Mesodermal cell (in vitro differentiated cells): ENCODE data around the gene OR5H2.

Source experiments
- H3K27ac ChIP-seq: 2 replicates; pipeline ENCODE4 v1.7.0; 2013; ENCODE audit warnings: mild to moderate bottlenecking, low read depth, low read length, moderate library complexity; ENCODE audit not compliant: severe bottlenecking
- H3K36me3 ChIP-seq: 2 replicates; pipeline ENCODE4 v1.7.1; 2013; ENCODE audit warnings: mild to moderate bottlenecking, low read length, moderate library complexity; ENCODE audit not compliant: control insufficient read depth, insufficient read depth
- H3K4me1 ChIP-seq: one replicate; pipeline ENCODE4 v1.7.1; 2013; ENCODE audit warnings: mild to moderate bottlenecking, low read length; ENCODE audit not compliant: insufficient read depth, control insufficient read depth, poor library complexity, severe bottlenecking
- H3K4me3 ChIP-seq: 2 replicates; pipeline ENCODE4 v1.7.0; 2013; ENCODE audit warnings: low read length, control low read depth, mild to moderate bottlenecking; ENCODE audit not compliant: insufficient read depth, poor library complexity, severe bottlenecking; ENCODE audit errors: extremely low read depth
- H3K9me3 ChIP-seq: 2 replicates; pipeline ENCODE4 v1.7.1; 2013; ENCODE audit warnings: mild to moderate bottlenecking, low read length, moderate library complexity; ENCODE audit not compliant: control insufficient read depth
- WGBS, 2 experiments: methylation state at CpG; one replicate each; pipeline ENCODE4 v1.1.5; 2013; ENCODE audit warnings: missing lambda C conversion rate in 2 of 2; ENCODE audit not compliant: insufficient coverage in 2 of 2; 5-methylcytosine and 5-hydroxymethylcytosine counted together

Gene OR5H2

DNA sequence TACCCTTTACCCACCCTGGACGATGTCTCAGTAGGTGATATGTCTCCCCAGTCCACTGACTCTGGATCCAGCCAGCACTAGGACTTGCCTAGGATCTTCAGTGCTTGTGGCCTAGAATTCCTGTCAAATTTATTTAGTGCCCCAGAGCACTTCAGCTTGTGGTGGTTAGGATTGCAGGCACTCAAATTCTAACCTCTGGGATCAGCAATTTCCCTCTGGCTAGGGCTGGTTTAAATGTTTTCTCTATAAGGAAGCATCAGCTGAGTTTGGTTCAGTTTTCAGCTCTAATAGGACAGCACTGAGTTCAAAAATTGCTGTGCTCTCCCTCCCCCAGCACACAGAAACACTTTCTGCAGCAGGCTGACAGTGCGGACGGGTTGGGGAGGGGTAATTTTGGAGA lies 10.2 kb upstream of the OR5H2 start:
- whole genome bisulfite sequencing, 2 experiments, result 80% methylated on average over 1 of the region's 3 CpGs; no CpG with 5 or more reads in 1 of the 2 experiments

DNA sequence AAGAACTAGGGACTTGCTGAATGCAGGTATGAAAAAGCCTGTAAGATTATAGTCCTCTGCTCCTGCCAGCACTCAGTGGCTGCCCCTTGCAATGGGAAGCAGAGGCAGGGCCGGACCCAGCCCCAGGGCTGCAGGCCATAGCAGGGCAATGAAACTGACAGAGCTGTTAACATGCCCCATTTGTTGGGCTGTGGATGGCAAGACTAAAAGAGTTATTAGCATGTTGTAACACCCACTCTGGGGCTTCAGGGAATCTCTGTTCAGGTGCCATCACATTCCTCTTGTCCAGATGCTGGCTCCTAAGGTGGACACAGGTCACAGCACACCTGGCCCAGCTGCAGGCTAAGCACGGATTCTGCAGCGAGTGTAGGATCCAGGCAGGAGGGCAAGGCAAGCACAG lies 7.4 kb upstream of the OR5H2 start:
- no peaks in the 10 kb centered on the region for H3K36me3 ChIP-seq
- H3K4me1 ChIP-seq, result no peaks in the 10 kb centered on the region
- WGBS, 2 experiments, result 82 to 85% methylated on average over 2 to 3 of the region's 3 CpGs
- H3K4me3 ChIP-seq, result no peak overlapping the region
- H3K27ac ChIP-seq, result no peak overlapping the region
- H3K9me3 ChIP-seq, result peaks cover 9% of the 10 kb centered on the region

More for the DNA sequence above, 10.2 kb upstream of the OR5H2 start:
- Histone ChIP-seq H3K36me3 (no peaks in the 10 kb centered on the region), H3K9me3 (peaks cover 9% of the 10 kb centered on the region), H3K4me3 (no peak overlapping the region), H3K4me1 (no peaks in the 10 kb centered on the region), H3K27ac (no peak overlapping the region)

DNA sequence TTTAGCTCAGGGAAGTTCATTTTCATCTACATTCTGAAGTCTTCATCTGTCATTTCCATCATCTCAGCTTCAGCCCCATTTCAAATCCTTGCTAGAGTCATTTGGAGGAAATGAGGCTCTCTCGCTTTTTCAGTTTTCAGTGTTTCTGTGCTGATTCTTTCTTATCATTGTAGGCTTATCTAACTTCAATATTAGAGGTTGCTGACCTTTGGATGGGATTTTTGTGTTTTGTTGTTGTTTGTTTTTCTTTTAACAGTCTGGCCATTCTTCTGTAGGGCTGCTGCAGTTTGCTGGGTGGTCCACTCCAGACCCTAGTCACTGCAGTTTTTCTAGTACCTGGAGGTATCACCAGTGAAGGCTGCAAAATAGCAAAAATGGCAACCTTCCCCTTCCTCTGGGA lies 8.6 kb downstream of the OR5H2 start:
- Histone ChIP-seq H3K9me3 (no peaks in the 10 kb centered on the region), H3K36me3 (no peaks in the 10 kb centered on the region), H3K4me3 (no peak overlapping the region), H3K4me1 (no peaks in the 10 kb centered on the region), H3K27ac (no peak overlapping the region)
- no CpG with 5 or more reads among the region's 1 CpG for WGBS, 2 experiments

DNA sequence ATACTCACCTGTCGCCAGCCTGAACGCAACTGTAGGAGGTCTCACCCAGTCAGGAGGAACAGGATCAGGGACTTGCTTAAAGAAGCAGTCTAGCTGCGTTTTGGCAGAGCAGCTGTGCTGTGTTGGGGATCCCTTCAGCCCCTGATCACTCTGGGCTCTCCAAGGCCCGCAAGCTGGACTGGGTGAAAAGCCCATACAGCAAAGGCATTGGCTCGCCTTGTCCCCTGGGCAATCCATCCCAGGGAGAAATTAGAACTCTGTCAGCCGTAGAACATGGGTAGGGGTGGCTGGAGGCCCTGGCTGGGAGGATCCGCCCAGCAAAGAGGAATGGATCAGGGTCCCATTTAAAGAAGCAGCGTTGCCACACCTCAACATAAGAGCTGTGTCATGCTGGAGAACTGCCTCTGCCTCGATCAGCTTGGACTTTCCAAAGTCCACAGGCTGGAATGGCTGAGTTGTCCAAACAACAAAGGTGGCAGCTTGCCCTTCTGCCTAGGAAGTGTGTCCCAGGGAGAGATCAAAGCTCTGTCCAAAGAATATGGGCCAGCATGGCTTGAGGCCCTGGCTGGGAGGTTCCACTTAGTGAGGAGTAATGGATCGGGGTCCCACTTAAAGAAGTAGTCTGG lies 9.1 kb downstream of the OR5H2 start:
- Histone ChIP-seq H3K36me3 (no peaks in the 10 kb centered on the region), H3K27ac (no peak overlapping the region), H3K4me1 (no peaks in the 10 kb centered on the region), H3K4me3 (no peak overlapping the region), H3K9me3 (no peaks in the 10 kb centered on the region)
- WGBS, 2 experiments, result 91 to 92% methylated on average over 9 to 10 of the region's 10 CpGs

DNA sequence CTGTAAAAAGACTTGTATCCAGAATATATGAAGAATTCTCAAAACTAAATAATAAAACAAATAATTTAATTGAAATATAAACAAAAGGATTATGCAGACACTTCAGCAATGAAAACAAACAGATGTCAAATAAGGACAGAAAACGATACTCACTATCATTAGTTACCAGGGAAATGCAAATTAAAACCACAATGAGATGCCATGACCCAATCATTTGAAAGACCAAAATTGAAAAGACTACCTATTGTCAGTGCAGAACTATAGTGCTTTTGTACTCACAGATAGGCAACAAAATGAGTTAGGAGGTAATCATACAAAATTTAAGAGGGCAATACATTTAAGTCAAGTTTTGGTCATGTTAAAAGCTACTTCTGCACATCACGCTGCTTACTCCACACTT lies 39.8 kb downstream of the OR5H2 start:
- H3K9me3 ChIP-seq, result no peaks in the 10 kb centered on the region
- H3K36me3 ChIP-seq, result no peaks in the 10 kb centered on the region
- H3K4me1 ChIP-seq, result peaks cover 8% of the 10 kb centered on the region
- H3K4me3 ChIP-seq, result no peak overlapping the region
- H3K27ac ChIP-seq, result no peak overlapping the region
- 90% methylated on average over 1 of the region's 2 CpGs; no CpG with 5 or more reads in 1 of the 2 experiments for WGBS, 2 experiments

DNA sequence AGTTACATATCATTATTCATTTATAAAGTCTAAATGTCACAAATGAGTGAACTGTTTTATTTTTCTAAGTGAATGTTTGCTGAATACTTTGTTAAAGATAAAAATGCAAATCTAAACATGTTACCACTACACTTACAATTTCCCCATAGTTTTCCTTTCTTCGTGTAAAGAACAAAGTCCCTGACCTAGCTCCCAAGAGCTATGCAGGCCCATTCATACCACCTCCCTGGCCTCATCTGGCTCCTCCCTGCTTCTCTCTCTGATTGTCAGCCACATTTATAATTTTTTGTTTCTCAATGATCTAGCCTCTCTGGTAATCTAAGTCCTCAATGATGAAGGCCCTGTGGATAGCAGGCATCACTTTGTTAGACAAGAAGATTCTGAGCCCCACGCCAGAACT lies 40.4 kb downstream of the OR5H2 start:
- WGBS, 2 experiments, result 79 to 84% methylated on average over 2 of the region's 2 CpGs
- no peaks in the 10 kb centered on the region for H3K9me3 ChIP-seq
- no peaks in the 10 kb centered on the region for H3K36me3 ChIP-seq

DNA sequence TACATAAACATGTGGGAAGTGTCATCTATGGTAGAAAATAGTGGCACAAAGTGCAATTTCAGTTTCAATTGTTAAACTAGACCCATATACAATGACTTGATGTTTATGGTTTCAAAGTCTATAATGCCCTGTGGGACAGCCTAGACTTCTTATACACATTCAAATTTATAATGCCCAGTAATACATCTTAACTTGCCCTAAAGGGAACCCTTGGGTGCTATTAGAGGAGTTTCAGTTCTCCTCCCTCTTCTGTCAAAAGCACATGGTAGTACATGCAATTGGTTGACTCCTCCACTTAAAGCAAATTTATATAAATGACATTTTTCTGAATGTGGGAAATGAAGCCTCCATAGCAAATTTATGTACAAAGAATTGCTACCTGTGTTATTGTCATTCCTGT lies 41.1 kb downstream of the OR5H2 start:
- Histone ChIP-seq H3K4me1 (peaks cover 8% of the 10 kb centered on the region), H3K4me3 (no peak overlapping the region), H3K27ac (no peak overlapping the region), H3K9me3 (no peaks in the 10 kb centered on the region), H3K36me3 (no peaks in the 10 kb centered on the region)

More for the DNA sequence above, 40.4 kb downstream of the OR5H2 start:
- peaks cover 8% of the 10 kb centered on the region for H3K4me1 ChIP-seq
- no peak overlapping the region for H3K27ac ChIP-seq
- no peak overlapping the region for H3K4me3 ChIP-seq

DNA sequence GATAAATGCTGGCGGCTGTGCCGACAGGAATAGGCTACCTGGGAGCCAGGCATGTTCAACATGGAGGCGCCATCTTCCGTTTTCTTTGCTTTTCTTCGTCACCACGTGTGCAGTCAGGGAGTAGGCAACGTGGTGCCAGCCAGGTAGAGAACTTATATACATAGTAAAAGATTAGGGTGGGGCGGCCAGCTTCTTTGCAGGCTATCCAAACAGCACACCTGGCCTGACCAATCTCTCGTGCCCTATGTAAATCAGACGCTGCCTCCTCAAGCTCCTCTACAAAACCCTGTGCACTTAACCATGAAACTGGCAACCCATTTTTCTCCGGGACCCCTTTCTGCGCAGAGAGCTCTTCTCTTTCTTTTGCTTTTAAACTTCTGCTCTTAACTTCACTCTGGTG lies 42.8 kb downstream of the OR5H2 start:
- 86 to 94% methylated on average over 8 to 11 of the region's 12 CpGs for WGBS, 2 experiments
- H3K4me3 ChIP-seq, result no peak overlapping the region
- no peak overlapping the region for H3K27ac ChIP-seq

DNA sequence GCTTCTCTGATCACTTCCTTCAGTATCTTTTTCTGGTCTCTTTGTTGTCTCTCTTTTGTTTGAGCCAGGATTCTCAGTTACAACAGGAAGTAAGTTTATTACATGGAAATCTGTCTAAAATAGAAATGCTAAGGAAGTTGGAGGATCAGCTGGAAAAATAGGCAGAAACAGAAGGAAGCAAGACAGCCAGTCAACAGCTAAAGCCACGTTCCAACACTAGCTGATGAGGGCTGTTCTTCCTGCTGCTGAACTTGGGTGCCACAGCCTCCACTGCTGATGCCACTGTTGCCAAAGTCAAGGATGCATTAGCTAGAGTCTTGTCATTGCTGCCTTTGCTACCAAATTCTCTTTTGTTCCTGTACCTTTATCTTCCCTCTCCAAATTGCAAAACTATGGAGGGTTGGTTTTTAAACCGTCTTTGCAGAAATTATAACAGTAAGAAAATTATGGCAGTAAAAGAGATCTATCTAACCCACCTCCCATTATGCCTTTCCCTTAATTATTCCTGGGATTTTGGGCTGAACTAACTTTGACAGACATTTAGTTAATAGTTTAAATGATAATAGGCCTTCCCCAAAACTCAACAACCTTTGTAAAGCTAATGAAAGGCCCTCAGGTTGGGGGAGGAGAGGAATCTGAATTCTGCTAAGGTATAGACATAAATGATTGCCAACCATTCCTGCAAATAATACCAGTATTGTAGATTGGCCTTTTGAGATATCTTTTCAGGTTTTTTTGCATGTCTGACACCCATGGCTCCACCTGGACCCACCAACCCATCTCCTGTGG lies 44.0 kb downstream of the OR5H2 start:
- Histone ChIP-seq H3K27ac (peak overlapping the region; percentile 23), H3K4me3 (no peak overlapping the region), H3K36me3 (no peaks in the 10 kb centered on the region), H3K9me3 (no peaks in the 10 kb centered on the region), H3K4me1 (peaks cover 8% of the 10 kb centered on the region)
- WGBS, 2 experiments, result 44 to 50% methylated on average over 1 of the region's 2 CpGs

More for the DNA sequence above, 42.8 kb downstream of the OR5H2 start:
- Histone ChIP-seq H3K36me3 (no peaks in the 10 kb centered on the region), H3K9me3 (no peaks in the 10 kb centered on the region), H3K4me1 (peaks cover 8% of the 10 kb centered on the region)

DNA sequence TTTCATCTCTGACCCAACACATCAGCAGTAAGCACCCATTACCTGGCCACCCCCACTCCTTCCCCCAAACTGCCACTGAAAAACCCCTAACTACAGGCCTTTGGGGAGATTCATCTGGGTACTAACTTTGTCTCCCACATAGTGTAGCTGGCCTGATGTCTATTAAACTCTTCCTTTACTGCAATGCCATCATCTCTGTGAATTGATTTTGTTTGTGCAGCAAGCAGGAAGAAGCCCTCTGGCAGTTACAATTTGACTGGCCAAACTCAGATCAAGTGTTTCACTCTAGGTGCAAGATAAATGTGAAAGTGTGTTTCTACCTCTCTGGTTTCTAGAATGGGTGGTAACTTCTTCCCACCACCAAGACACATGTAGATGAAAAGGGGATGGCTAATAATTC lies 44.6 kb downstream of the OR5H2 start:
- no peaks in the 10 kb centered on the region for H3K9me3 ChIP-seq
- no peaks in the 10 kb centered on the region for H3K36me3 ChIP-seq
- H3K4me1 ChIP-seq, result peaks cover 8% of the 10 kb centered on the region
- H3K27ac ChIP-seq, result no peak overlapping the region
- H3K4me3 ChIP-seq, result no peak overlapping the region

DNA sequence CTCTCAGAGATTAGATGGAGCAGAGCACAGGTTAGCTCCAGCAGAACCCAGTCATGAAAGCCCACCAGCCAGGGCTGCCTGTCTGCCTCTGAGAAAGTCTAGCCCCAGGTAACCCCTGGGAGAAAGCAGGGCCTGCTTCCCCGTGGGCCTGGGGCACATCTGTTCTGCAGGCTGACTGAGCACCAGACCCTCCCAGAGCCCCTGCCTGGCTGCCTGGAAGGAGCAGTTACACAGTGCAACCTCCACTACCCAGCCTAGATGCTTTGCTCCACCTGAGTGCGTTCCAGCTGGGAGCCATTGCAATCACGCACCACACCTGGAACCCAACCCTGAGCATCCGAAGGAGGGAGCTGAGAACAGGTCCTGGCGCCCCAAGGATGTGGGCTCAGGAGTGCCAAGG lies 46.6 kb downstream of the OR5H2 start:
- 91 to 92% methylated on average over 4 to 5 of the region's 5 CpGs for WGBS, 2 experiments

More for the DNA sequence above, 46.6 kb downstream of the OR5H2 start:
- no peaks in the 10 kb centered on the region for H3K36me3 ChIP-seq
- no peaks in the 10 kb centered on the region for H3K9me3 ChIP-seq
- H3K4me3 ChIP-seq, result no peak overlapping the region
- no peak overlapping the region for H3K27ac ChIP-seq
- H3K4me1 ChIP-seq, result peaks cover 8% of the 10 kb centered on the region
